Fibroblast of skin of scalp (primary cell): ENCODE measurements around the gene RNF157.

ENCODE experiments used
- DNase-seq: peaks from one replicate; pipeline ENCODE4 v3.0.0-alpha.2; 2013

RNF157 gene

GRCh38 chr17:76155988-76156661 is 84.2 kb downstream of the RNF157 start:
- DNase-seq: no peak

GRCh38 chr17:76154936-76155845 is 85.1 kb downstream of the RNF157 start:
- DNase-seq: no peak

- no peak for DNase-seq
Measured at GRCh38 chr17:76154292-76154691, 86.0 kb downstream of the RNF157 start.

GRCh38 chr17:76153640-76154039 is 86.7 kb downstream of the RNF157 start:
- DNase-seq: peak; percentile 17

GRCh38 chr17:76153202-76153601 is 87.1 kb downstream of the RNF157 start:
- DNase-seq: no peak

GRCh38 chr17:76152591-76152990 is 87.7 kb downstream of the RNF157 start:
- no peak for DNase-seq

GRCh38 chr17:76151896-76152454 is 88.3 kb downstream of the RNF157 start:
- DNase-seq: no peak

GRCh38 chr17:76150712-76151622 is 89.3 kb downstream of the RNF157 start:
- no peak for DNase-seq

GRCh38 chr17:76149214-76149613 is 91.1 kb downstream of the RNF157 start:
- no peak for DNase-seq

- no peak for DNase-seq
Measured at GRCh38 chr17:76148015-76148326, 92.3 kb downstream of the RNF157 start.

- DNase-seq: peak; percentile 27
Measured at GRCh38 chr17:76147211-76148014, 92.9 kb downstream of the RNF157 start.

GRCh38 chr17:76146053-76146851 is 94.0 kb downstream of the RNF157 start:
- no peak for DNase-seq

- no peak for DNase-seq
Measured at GRCh38 chr17:76145231-76146052, 94.9 kb downstream of the RNF157 start.

- DNase-seq: no peak
Measured at GRCh38 chr17:76142585-76143041, 97.7 kb downstream of the RNF157 start.

GRCh38 chr17:76142039-76142584 is 98.2 kb downstream of the RNF157 start:
- no peak for DNase-seq

- DNase-seq: peak; percentile 82
Measured at GRCh38 chr17:76141212-76142038, 98.9 kb downstream of the RNF157 start, which contains the start of gene FOXJ1. TSS of gene FOXJ1 (minus strand) at chr17:76141245. CDS start at chr17:76140395, 850 bp downstream.

- no peak for DNase-seq
Measured at GRCh38 chr17:76140661-76141211, 99.6 kb downstream of the RNF157 start.
